Type B pancreatic cell (in vitro differentiated cells): ENCODE results near the gene GATAD2B. TPM values are rescaled to one million over a fixed set of nuclear protein-coding genes. Genes with fewer than 3 reads are reported as not detected.

ENCODE experiments used
- DNase-seq: peaks from one replicate; pipeline ENCODE4 v3.0.0; 2021; ENCODE audit warnings: mixed read lengths; ENCODE audit not compliant: unreplicated experiment; ENCODE audit errors: extremely low spot score
- H3K27ac Mint-ChIP-seq: 2 replicates; pipeline ENCODE4 v1.8.0; 2021; ENCODE audit warnings: mild to moderate bottlenecking, mixed read lengths
- H3K27me3 Mint-ChIP-seq: 2 replicates; pipeline ENCODE4 v1.8.0; 2021; ENCODE audit warnings: mixed read lengths
- H3K36me3 Mint-ChIP-seq: 2 replicates; pipeline ENCODE4 v1.8.0; 2021; ENCODE audit warnings: mixed read lengths
- H3K4me1 Mint-ChIP-seq: one replicate; pipeline ENCODE4 v1.8.0; 2021; ENCODE audit warnings: mixed read lengths; ENCODE audit not compliant: unreplicated experiment
- H3K4me3 Mint-ChIP-seq: 2 replicates; pipeline ENCODE4 v1.8.0; 2021; ENCODE audit warnings: mild to moderate bottlenecking, mixed read lengths
- H3K9me3 Mint-ChIP-seq: 2 replicates; pipeline ENCODE4 v1.8.0; 2021; ENCODE audit warnings: mixed read lengths
- CTCF ChIP-seq: fragments of 200-600 bp; sonication (generic); conservative IDR thresholded peaks from 2 replicates; pipeline ENCODE4 v1.5.0; 2021; ENCODE audit warnings: antibody characterized with exemption, mild to moderate bottlenecking
- total RNA-seq: library from RNA; stranded (reverse); gene quantifications from 2 replicates; pipeline ENCODE4 v1.2.1, GENCODE V29; 2021; ENCODE audit warnings: low replicate concordance

GATAD2B gene
- total RNA-seq, 1 donor from 2014 or later: 51.4 TPM

- no peak for DNase-seq
- Mint-ChIP-seq H3K36me3 (peaks cover 9% of the 10 kb centered on the region), H3K27ac (peak overlapping the region; percentile 56), H3K27me3 (no peaks in the 10 kb centered on the region), H3K9me3 (no peaks in the 10 kb centered on the region), H3K4me1 (peaks cover 12% of the 10 kb centered on the region), H3K4me3 (no peak overlapping the region)
- no peak for TF ChIP-seq CTCF
Observed at GRCh38 chr1:153866045-153866850, 56.5 kb downstream of the GATAD2B start.

- peaks cover 4% of the 10 kb centered on the region for H3K4me1 Mint-ChIP-seq
- H3K4me3 Mint-ChIP-seq: no peak overlapping the region
- no peaks in the 10 kb centered on the region for H3K9me3 Mint-ChIP-seq
- H3K27ac Mint-ChIP-seq: no peak overlapping the region
- TF ChIP-seq CTCF: no peak
- H3K36me3 Mint-ChIP-seq: peaks cover 5% of the 10 kb centered on the region
- DNase-seq: no peak
- no peaks in the 10 kb centered on the region for H3K27me3 Mint-ChIP-seq
Observed at GRCh38 chr1:153860285-153860684, 62.5 kb downstream of the GATAD2B start.

- H3K9me3 Mint-ChIP-seq: no peaks in the 10 kb centered on the region
- no peak for TF ChIP-seq CTCF
Observed at GRCh38 chr1:153857505-153857904, 65.3 kb downstream of the GATAD2B start.

GRCh38 chr1:153856763-153857162, 66.0 kb downstream of the GATAD2B start:
- no peak for DNase-seq
- no peak overlapping the region for H3K4me3 Mint-ChIP-seq
- no peak overlapping the region for H3K27ac Mint-ChIP-seq
- no peaks in the 10 kb centered on the region for H3K27me3 Mint-ChIP-seq
- H3K9me3 Mint-ChIP-seq: no peaks in the 10 kb centered on the region
- no peak for TF ChIP-seq CTCF
- H3K4me1 Mint-ChIP-seq: peaks cover 4% of the 10 kb centered on the region
- H3K36me3 Mint-ChIP-seq: peaks cover 18% of the 10 kb centered on the region

More at GRCh38 chr1:153857505-153857904, 65.3 kb downstream of the GATAD2B start:
- no peak for DNase-seq
- Mint-ChIP-seq H3K4me3 (no peak overlapping the region), H3K27ac (no peak overlapping the region), H3K4me1 (peaks cover 4% of the 10 kb centered on the region), H3K27me3 (no peaks in the 10 kb centered on the region), H3K36me3 (peaks cover 14% of the 10 kb centered on the region)

GRCh38 chr1:153852170-153852569, 70.6 kb downstream of the GATAD2B start:
- TF ChIP-seq CTCF: no peak
- no peaks in the 10 kb centered on the region for H3K9me3 Mint-ChIP-seq
- peaks cover 32% of the 10 kb centered on the region for H3K36me3 Mint-ChIP-seq
- no peak for DNase-seq
- H3K27me3 Mint-ChIP-seq: no peaks in the 10 kb centered on the region
- H3K4me3 Mint-ChIP-seq: no peak overlapping the region
- H3K27ac Mint-ChIP-seq: no peak overlapping the region
- peaks cover 4% of the 10 kb centered on the region for H3K4me1 Mint-ChIP-seq
